Fibroblast of upper back skin (primary cell): ENCODE data around the gene LILRB1.
"Not testable (repeated sequence)": the region's sequence is repeated elsewhere in the genome, so short reads cannot be mapped to it uniquely, and the experiment has no call there.

Experiments
- DNase-seq: peaks from one replicate; pipeline ENCODE4 v3.0.0-alpha.2; 2013

Gene LILRB1

DNA sequence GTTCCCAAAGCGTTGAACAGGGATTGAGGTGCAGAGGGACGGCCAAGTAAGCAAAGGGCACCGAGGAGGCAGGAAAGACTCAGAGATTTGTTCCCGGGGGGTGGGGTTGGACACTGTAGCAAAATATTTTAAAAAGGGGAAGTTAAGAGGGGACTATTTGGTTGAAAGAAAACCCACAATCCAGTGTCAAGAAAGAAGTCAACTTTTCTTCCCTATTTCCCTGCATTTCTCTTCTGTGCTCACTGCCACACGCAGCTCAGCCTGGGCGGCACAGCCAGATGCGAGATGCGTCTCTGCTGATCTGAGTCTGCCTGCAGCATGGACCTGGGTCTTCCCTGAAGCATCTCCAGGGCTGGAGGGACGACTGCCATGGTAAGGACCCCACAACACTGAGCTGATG lies at the start of gene LILRB1:
Gene LILRB1 (plus strand): TSS at position 223 of the 400 bp plus-strand sequence. CDS start 590 bp downstream, outside the sequence.
- DNase-seq = not testable (repeated sequence)

DNA sequence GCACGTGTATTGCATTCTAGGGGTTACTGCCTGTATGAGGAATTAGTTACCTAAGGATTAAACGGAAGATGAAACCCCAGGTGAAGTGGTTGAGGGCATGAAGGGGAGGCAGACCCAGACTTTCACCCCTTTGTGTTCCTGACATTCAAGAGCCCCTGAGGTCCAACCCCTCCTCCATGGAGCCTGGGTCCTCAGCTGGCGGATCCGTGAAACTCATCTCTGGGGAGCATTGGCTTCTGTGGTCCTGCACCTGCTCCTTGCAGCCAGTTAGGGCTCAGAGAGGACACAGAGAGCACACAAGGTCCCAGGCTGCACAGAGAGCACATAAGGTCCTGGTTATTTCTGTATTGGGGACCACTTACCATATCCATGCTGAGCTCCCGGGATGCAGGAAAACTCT lies 43.9 kb upstream of the LILRB1 start:
- no peak for DNase-seq

DNA sequence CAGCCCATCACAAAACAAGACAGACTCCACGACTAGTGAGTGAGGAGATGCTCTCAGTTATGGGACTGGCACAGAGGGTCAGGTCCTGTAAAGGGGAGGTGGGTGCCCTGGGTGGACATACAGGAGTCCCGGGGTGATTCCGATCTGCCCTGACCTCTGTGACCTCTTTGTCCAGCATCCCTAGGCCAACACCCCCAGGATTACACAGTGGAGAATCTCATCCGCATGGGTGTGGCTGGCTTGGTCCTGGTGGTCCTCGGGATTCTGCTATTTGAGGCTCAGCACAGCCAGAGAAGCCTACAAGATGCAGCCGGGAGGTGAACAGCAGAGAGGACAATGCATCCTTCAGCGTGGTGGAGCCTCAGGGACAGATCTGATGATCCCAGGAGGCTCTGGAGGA lies 43.3 kb upstream of the LILRB1 start:
- no peak for DNase-seq

DNA sequence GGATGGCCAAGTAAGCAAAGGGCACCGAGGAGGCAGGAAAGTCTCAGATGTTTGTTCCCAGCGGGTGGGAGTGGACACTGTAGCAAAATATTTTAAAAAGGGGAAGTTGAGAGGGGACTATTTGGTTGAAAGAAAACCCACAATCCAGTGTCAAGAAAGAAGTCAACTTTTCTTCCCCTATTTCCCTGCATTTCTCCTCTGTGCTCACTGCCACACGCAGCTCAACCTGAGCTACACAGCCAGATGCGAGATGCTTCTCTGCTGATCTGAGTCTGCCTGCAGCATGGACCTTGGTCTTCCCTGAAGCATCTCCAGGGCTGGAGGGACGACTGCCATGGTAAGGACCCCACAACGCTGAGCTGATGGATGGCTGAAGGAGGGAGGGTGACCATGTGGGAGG lies 36.8 kb upstream of the LILRB1 start, which contains the start of gene LILRA1:
Gene LILRA1 (plus strand): TSS at position 188 of the 400 bp plus-strand sequence. CDS start 613 bp downstream, outside the sequence.
- not testable (repeated sequence) for DNase-seq

DNA sequence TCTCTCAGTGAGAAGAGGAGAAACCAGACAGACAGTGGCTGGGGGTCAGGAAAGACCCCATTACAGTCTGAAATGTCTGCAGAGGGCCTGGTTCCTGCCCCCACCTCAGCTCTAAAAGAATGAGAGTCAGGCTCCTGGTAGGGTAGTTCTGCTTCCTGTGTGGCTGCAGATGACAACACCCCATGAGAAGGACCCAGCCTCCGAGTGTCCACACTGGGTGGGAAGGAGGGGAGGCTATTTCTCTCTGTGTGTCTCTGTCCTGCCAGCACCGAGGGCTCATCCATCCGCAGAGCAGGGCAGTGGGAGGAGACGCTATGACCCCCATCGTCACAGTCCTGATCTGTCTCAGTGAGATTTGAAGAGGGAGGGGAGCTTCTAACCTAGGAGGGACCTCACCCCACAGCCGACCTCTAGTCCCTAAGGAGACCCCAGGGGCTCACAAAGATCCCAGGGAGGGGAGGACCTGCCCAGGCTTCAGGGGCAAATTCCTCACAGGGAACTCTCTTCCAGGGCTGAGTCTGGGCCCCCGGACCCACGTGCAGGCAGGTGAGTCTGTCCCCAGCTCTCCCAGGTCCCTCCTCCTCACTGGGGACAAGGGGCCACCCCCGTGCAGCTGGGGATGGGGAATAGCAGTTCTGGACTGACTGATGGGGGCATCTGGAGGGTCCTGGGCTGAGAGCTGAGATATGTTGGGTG lies 36.2 kb upstream of the LILRB1 start:
- DNase-seq = not testable (repeated sequence)

DNA sequence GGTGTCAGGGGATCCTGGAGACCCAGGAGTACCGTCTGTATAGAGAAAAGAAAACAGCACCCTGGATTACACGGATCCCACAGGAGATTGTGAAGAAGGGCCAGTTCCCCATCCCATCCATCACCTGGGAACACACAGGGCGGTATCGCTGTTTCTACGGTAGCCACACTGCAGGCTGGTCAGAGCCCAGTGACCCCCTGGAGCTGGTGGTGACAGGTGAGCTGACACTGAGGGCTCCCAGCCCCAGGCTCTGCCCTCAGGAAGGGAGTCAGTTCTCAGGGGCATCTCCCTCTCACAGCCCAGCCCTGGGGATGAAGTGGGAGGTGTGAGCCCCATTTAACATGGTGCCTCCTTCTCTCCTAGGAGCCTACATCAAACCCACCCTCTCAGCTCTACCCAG lies 35.5 kb upstream of the LILRB1 start:
- DNase-seq = no peak

DNA sequence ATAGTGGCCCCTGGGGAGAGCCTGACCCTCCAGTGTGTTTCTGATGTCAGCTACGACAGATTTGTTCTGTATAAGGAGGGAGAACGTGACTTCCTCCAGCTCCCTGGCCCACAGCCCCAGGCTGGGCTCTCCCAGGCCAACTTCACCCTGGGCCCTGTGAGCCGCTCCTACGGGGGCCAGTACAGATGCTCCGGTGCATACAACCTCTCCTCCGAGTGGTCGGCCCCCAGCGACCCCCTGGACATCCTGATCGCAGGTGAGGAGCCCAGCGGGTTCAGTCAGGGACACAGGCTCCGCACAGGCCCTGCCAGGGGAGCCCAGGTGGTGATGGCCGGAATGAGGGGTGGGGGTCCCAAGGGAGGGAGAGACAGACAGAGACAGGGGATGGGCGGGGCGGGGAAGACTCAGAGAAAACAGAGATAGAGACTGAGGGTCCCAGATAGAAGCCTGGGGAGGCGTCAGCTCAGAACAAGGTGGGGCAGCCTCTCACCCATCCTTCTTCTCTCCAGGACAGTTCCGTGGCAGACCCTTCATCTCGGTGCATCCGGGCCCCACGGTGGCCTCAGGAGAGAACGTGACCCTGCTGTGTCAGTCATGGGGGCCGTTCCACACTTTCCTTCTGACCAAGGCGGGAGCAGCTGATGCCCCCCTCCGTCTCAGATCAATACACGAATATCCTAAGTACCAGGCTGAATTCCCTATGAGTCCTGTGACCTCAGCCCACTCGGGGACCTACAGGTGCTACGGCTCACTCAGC lies 34.4 kb upstream of the LILRB1 start:
- DNase-seq = not testable (repeated sequence)

DNA sequence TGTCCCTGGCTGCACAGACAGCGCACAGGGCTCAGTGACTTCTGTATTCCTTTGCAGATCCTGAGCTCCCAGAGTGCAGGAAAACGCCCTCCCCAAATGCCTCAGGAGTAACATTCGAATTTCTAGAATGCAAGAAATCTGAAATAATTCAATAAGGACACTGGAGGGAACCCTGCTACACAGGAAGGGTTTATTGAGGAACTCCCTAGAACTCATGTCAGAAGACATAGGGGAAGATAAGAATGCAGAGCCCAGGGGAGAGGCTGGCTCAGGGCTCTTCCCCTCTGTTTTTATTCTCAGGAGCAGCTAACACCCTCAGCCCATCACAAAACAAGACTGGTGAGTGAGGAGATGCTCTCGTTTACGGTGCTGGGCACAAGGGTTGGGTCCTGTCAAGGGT lies 30.1 kb upstream of the LILRB1 start:
- no peak for DNase-seq

DNA sequence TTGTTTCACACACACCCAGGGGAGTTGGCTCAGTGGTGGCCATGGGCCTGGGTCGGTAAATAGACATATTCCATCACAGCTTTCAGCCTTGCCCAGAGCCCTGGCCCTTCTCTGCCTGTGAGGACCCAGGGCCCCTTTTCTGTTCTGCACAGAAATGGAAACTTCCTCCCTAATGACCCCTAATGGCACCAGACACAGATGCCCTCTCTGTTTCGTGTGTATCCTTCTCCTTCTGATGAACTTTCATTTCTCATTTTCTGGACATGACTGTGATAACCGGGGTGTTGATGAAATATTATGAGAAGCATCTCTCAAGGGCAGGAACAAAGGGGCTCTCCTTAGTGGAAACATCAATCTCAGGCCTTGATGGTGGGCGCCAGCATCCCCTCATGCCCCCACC lies 24.1 kb upstream of the LILRB1 start:
- DNase-seq = no peak

DNA sequence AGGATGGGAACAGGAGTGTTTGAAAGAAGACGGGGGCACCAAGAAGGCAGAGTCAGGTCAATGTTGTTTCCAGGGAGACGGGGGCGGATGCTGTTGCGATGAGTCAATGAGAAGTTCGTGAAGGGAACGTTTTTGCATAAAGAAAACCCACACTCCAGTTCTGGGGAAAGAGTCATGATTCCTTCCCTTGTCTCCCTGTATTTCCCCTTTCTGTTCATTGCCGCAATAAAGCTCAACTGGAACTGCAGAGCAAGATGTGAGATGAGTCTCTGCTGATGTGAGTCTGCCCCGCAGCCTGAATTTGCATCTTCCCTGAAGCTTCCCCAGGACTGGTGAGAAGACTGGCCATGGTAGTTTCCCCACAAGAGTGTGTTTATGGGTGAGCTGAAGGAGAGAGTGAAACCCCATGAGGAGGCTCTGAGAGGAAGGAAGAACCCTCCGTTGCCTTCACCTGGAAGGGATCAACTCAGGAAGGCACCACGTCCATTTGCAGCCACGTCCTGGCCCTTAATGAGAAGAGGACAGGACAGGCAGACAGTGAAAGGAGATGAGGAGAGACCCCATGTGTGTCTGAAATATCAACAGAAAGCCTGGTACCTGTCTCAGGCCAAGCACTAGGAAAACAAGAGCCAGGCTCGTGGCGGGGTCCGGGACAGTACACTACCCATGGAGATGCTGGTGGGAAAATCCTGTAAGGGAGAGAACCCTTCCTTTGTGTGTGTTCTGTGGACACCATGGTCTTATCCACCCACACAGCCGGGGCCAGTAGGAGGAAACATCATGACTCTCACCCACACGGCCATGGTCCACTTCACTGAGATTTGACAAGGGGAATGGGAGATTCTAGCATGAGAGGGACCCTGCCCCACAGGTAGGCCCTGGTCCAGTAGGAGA lies 23.1 kb upstream of the LILRB1 start:
- no peak for DNase-seq

DNA sequence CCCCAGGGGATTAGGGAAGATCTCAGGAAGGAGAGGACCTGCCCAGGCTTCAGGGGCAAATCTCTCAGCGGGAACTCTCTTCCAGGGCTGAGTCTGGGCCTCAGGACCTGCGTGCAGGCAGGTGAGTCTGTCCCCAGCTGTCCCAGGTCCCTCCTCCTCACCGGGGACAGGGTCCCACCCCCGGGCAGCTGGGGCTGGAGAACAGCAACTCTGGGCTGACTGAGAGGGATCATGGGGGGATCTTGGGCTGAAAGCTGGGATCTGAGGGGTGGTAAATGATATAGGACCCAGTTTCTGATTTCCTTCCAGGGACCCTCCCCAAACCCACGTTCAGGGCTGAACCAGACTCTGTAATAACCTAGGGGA lies 22.5 kb upstream of the LILRB1 start:
- DNase-seq = no peak

DNA sequence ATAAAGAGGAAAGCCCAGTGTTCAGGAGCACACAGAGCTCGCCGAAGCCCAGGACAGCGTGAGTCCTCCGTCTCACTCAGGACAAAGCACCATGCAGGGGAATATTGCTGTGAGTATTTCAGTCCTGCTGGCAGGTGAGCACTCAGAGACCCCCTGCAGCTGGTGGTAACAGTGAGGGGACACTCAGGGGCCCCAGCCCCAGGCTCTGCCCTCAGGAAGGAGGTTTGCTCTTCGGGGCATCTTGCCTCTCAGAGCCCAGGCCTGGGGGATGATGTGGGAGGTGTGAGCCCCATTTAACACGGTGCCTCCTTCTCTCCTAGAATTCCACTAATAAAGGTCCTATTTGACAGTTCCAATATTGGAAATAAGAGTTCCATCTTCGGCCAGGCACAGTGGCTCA lies 22.1 kb upstream of the LILRB1 start:
- DNase-seq = no peak

DNA sequence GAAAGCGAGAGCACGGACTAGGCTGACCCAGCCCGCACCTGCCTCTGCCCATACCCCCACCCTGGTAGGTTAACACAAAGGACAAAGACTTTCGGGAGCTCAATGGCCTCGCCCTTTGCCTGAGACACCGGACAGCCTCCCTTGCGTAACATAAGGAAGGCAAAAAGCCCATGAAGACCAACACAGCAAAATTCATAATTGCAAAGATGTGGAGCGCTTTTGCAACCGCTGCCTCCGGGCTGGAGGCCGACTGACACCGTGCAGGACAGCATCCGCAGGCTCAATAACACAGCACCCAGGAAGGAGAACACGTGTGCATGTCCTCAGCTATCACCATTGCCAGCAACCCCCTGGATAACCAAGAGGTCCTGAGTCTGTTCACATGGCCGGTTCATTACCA lies 21.5 kb upstream of the LILRB1 start:
- DNase-seq = no peak

DNA sequence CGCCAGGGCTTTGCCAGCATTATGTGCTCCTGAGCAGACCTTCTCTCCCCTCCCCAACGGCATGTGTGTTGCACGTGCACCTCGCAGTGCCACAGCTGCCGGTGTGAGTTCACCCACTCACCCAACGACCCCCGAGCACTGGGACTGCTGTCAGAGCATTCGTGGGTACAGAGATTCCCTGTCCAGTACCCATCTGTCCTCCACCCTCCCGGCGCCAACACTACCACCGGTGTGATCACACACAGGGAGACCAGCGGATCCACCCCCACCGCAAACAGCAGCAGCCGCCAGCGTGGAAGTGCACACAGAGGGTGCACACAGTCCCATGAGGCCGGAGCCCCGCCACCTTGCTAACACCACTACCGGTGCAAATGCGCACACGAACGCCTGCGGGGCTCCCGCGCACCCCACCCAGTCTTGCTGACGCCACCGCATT lies 20.9 kb upstream of the LILRB1 start:
- DNase-seq = no peak

DNA sequence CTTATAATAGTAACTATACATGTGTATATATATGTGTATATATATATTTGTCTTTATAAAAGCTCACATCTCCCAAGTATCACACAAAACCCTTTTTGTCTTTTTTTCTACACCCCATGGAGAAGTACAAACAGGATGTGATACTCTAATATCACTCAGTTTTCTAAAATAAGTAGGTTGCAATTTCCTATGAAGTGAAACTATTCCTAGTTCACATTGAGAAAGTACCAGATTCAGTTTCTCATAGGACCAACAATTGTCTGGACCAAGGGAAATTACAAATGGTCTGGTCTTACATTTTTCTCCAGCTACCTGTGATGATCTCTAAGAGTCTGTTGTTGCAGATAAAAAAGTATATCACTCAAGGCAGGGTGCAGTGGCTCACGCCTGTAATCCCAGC lies 17.9 kb upstream of the LILRB1 start:
- DNase-seq = no peak

DNA sequence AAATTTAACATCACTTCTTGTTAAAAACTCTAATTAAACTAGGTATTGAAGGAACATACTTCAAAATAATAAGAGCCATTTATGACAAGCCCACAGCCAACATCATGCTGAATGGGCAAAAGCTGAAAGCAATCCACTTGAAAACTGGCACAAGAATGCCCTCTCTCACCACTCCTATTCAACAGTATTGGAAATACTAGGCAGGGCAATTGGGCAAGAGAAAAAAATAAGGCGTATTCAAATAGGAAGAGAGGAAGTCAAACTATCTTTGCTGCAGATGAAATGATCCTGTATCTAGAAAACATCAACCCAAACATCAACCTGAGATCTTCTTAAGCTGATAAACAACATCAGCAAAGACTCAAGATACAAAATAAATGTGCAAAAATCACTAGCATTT lies 15.6 kb upstream of the LILRB1 start:
- DNase-seq = no peak

DNA sequence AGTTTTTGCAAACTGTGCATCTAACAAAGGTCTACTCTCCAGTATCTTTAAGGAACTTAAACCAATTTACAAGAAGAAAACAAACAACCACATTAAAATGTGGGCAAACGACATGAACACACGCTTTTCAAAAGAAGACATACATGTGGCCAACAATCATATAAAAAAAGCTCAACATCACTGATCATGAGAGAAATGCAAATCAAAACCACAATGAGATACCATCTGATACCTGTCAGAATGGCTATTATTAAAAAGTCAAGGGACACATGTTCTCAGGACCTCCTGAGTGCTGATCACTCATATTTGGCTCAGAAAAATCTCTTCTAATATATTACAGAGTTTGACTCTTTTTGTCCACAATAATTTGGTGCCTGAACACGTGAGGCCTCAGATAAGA lies 14.2 kb upstream of the LILRB1 start:
- DNase-seq = no peak

DNA sequence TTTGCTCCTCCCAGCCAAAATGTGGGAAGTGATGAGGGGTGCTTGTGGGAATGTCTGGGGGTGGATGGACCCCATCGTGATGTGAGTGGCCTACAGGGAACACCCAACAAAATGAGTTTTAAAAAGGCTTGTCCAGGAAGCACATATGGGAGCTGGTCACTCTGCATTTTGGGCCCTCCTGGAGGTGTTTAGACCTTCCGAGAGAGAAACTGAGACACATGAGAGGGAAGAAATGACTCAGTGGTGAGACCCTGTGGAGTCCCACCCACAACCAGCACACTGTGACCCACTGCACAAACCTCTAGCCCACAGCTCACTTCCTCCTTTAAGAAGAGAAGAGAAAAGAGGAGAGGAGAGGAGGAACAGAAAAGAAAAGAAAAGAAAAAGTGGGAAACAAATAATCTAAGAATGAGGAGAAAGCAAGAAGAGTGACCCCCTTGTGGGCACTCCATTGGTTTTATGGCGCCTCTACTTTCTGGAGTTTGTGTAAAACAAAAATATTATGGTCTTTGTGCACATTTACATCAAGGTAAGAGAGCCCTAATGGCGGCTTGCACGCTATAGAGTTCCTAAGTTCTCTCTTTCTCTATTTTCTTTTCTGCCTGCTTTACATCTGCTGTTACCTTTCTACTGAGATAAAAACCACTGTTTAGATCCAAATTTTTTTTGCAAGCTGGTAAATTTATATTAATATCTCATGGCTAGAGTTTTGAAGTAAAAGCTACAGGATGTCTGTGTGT lies 13.3 kb upstream of the LILRB1 start:
- no peak for DNase-seq

DNA sequence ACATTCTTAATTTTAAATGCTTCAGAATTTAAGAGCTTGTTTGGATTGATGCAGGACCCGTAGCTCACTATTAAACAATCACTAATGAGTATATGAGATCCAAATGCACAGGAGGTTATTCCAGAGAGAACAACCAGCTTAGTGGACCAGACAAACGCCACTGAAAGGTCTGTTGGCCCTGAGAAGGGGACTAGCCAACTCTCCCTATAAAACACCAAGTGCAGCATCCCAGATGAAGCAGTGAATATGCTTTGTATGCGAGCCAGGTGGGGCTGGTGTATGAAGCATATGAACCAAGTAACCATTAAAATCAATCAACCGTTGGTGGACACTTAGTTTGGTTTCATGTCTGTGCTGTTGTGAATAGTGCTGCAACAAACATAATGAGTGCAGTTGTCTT lies 9.8 kb upstream of the LILRB1 start:
- no peak for DNase-seq

DNA sequence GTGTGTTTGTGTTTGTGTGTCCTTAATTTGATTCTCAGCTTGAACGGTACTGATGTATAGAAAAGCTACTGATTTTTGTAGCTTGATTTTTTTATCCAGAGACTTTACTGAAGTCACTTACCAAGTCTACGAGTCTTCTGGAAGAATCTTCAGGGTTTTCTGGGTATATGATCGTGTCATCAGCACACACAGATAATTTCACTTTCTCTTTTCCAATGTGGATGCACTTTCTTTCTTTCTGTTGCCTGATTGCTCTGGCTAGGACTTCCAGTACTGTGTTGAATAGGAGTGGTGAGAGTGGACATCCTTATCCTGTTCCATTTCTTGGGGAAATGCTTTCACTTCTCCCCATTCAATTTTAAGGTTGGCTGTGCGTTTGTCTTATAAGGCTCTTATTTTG lies 7.9 kb upstream of the LILRB1 start:
- DNase-seq = no peak

DNA sequence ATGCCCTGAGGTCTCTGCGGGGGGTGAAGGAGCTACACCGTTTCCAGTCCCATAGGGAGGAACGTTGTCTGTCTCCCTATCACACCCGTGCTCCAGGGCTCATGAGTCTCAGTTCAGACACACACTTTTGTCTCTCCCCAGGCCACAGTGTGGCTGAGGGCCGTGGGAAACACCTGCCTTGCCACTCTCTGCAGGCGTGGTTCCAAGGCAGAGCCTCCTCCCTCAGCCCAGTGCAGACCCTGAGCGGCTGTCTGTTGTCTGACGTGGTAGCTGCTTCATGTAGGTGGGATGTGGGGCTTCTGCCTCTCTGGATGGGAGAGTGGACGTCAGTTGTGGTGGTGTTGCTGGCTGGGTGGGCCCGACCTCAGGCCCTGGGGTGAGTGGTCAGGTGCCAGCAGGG lies 6.0 kb upstream of the LILRB1 start:
- DNase-seq = not testable (repeated sequence)

DNA sequence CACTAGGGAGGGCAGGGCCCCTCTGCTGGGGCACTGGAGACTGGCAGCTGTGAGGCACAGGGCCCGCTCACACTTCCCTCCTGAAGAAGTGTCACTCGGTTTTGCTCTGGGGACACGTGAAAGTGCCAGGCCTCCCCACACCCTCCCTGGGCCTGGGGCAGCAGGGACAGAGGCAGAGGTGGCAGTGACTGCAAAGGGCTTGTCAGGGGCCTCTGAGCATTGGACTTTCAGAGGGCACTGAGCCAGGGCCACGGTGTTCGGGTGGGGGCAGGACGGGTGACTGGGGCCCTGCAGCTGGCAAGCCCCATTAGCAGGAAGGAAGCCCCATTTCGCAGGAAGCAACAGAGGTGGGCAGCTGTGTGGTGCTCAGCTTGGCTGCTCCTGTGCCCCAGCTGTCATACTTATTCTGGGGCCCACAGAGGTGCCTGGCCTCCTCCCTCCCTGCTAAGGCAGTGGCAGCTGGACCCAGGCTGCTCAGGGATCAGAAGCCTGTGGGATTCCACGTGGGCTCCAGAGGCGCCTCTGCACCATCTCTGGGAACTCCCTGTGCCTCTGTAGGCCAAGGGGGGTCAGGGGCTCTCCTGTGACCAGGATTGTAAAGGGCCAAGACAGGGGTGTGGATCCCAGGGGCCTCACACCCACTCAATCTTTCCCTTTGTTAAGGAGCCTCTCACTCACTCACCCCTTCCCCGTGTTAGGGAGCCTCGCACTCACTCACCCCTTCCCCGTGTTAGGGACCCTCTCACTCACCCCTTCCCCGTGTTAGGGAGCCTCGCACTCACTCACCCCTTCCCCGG lies 5.2 kb upstream of the LILRB1 start:
- DNase-seq = not testable (repeated sequence)
